ENCODE data around the gene CUX1. TPM values are rescaled to one million over a fixed set of nuclear protein-coding genes. Genes with fewer than 3 reads are reported as not detected.

Gene CUX1
- total RNA-seq, 1 donor from 2014 or later = 156 TPM

GRCh38 chr7:102059524-102059923, 242.1 kb downstream of the CUX1 start:
- intact Hi-C loops (cut with DNase I) = no loop called here
- no peak for ATAC-seq
- no peak for DNase-seq (ENCODE audit: low spot score)

- ATAC-seq = no peak
- intact Hi-C loops (cut with DNase I) = no loop called here
- no peak for DNase-seq (ENCODE audit: low spot score)
Observed at GRCh38 chr7:102061354-102061945, 244.0 kb downstream of the CUX1 start.

GRCh38 chr7:102061981-102062390, 244.6 kb downstream of the CUX1 start:
- no peak for ATAC-seq
- no peak for DNase-seq (ENCODE audit: low spot score)
- intact Hi-C loops (cut with DNase I) = no loop called here

- intact Hi-C loops (cut with DNase I) = no loop called here
- ATAC-seq (no peak), DNase-seq (ENCODE audit: low spot score) (peak; percentile 42)
Observed at GRCh38 chr7:102063690-102064180, 246.3 kb downstream of the CUX1 start.

- intact Hi-C loops (cut with DNase I) = no loop called here
- DNase-seq (ENCODE audit: low spot score) (no peak), ATAC-seq (peak; percentile 65)
Observed at GRCh38 chr7:102064361-102065025, 247.1 kb downstream of the CUX1 start.

- intact Hi-C loops (cut with DNase I) = no loop called here
- ATAC-seq (no peak), DNase-seq (ENCODE audit: low spot score) (no peak)
Observed at GRCh38 chr7:102065226-102065625, 247.8 kb downstream of the CUX1 start.

- no peak for ATAC-seq
- no peak for DNase-seq (ENCODE audit: low spot score)
- intact Hi-C loops (cut with DNase I) = no loop called here
Observed at GRCh38 chr7:102066476-102066875, 249.1 kb downstream of the CUX1 start.

- intact Hi-C loops (cut with DNase I) = no loop called here
- DNase-seq (ENCODE audit: low spot score) (no peak), ATAC-seq (no peak)
Observed at GRCh38 chr7:102068846-102069245, 251.4 kb downstream of the CUX1 start.

GRCh38 chr7:102069931-102070629, 252.7 kb downstream of the CUX1 start:
- intact Hi-C loops (cut with DNase I) = no loop called here
- DNase-seq (ENCODE audit: low spot score) = no peak
- ATAC-seq = no peak

GRCh38 chr7:102072003-102072402, 254.6 kb downstream of the CUX1 start:
- no peak for ATAC-seq
- no peak for DNase-seq (ENCODE audit: low spot score)
- intact Hi-C loops (cut with DNase I) = no loop called here

GRCh38 chr7:102072636-102073209, 255.3 kb downstream of the CUX1 start:
- intact Hi-C loops (cut with DNase I) = no loop called here
- no peak for ATAC-seq
- no peak for DNase-seq (ENCODE audit: low spot score)

GRCh38 chr7:102073931-102074880, 256.8 kb downstream of the CUX1 start:
- DNase-seq (ENCODE audit: low spot score) (no peak), ATAC-seq (no peak)
- intact Hi-C loops (cut with DNase I) = no loop called here

- DNase-seq (ENCODE audit: low spot score) = no peak
- no peak for ATAC-seq
- intact Hi-C loops (cut with DNase I) = no loop called here
Observed at GRCh38 chr7:102075126-102075525, 257.7 kb downstream of the CUX1 start.

GRCh38 chr7:102075553-102076135, 258.2 kb downstream of the CUX1 start:
- intact Hi-C loops (cut with DNase I) = no loop called here
- ATAC-seq (no peak), DNase-seq (ENCODE audit: low spot score) (no peak)

GRCh38 chr7:102077081-102077480, 259.7 kb downstream of the CUX1 start:
- DNase-seq (ENCODE audit: low spot score) = no peak
- intact Hi-C loops (cut with DNase I) = no loop called here
- ATAC-seq = no peak

- no peak for ATAC-seq
- intact Hi-C loops (cut with DNase I) = no loop called here
- no peak for DNase-seq (ENCODE audit: low spot score)
Observed at GRCh38 chr7:102079140-102080018, 262.0 kb downstream of the CUX1 start.

- DNase-seq (ENCODE audit: low spot score) = no peak
- ATAC-seq = no peak
- intact Hi-C loops (cut with DNase I) = no loop called here
Observed at GRCh38 chr7:102080019-102080433, 262.6 kb downstream of the CUX1 start.

All from sciatic nerve (tissue), 2 donors.